GM21526 (cell line): ENCODE data around the gene PPIC.
A peak's percentile ranks its signal among the peaks of the same experiment; 100 is the strongest.
"Not testable (repeated sequence)": the region's sequence is repeated elsewhere in the genome, so short reads cannot be mapped to it uniquely, and the experiment has no call there.

ENCODE experiments used
- ATAC-seq: cut with Tn5 transposase; IDR thresholded peaks from one replicate; pipeline ENCODE4 v1.9.1; 2021; ENCODE audit warnings: moderate library complexity; ENCODE audit not compliant: unreplicated experiment, low FRiP score

Gene PPIC

DNA sequence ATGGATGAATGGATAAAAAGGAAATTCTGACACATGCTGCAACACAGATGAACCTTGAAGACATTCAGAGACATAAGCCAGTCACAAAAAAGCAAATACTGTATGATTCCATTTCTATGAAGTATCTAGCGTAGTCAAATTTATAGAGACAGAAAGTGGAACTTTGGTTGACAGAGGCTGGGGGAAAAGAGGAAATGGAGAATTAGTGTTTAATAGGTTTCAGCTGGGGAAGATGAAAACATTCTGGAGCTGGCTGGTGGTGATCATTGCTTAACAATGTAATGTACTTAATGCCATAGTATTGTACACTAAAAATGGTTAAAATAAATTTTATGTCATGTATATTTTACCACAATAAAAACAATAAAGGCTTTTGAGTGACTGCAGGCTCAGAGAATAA, 24.2 kb downstream of the PPIC start:
- no peak for ATAC-seq

GRCh38 chr5:123007754-123008153, 28.8 kb downstream of the PPIC start:
- ATAC-seq = no peak

- ATAC-seq = no peak
Observed at GRCh38 chr5:123007182-123007581, 29.3 kb downstream of the PPIC start.

DNA sequence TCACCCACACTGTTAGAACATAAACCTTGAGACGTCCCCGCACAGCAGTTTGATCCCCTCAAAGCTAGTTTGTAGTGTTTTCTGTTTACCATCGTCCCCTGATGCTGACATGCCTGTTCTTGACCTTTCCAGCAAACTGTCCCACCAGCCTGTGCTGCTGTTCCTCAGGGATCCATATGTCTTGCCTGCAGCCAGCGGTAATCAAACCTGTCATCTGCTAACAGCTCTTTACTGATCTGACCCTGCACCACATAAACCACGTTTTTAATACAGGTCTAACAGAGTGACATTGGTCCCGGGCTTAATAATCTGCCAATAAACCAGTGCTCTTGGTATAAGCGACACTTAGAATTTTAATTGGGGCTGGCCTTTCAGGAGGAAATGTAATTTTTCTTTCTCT, 34.7 kb downstream of the PPIC start:
- no peak for ATAC-seq

GRCh38 chr5:123000731-123001130, 35.8 kb downstream of the PPIC start:
- no peak for ATAC-seq

DNA sequence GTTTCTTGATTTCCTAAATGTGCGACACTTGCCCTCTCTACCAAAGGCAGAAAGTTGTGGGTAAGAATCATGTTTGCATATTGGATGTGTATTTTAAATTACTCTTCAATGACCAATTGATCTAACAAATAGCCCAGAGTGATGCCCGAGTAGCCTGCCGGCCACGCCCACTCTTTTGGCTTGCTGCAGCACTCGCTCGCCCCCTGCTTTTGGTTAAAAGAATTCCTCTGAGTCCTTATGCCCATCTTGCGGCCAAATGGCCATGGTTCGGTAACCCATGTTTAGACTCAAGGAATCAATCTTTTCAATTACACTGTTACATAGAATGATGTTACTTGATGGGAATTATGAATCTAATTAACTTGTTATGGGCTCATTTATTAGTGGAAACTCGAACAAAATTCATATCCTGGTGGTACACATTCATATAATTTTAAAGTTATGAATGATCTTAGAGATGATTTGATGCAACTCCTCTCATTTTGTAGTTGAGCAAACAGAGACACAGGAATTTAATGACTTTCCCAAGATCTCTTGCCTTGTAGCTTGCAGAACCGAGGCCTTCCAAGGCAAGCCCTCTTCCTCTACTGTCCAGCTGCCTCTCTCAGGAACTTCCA, 36.5 kb downstream of the PPIC start:
- ATAC-seq = peak; percentile 99

GRCh38 chr5:122997294-122997693, 39.2 kb downstream of the PPIC start:
- no peak for ATAC-seq

GRCh38 chr5:122996091-122996490, 40.4 kb downstream of the PPIC start:
- no peak for ATAC-seq

- peak; percentile 96 for ATAC-seq
Observed at GRCh38 chr5:122985954-122986721, 50.4 kb downstream of the PPIC start.

DNA sequence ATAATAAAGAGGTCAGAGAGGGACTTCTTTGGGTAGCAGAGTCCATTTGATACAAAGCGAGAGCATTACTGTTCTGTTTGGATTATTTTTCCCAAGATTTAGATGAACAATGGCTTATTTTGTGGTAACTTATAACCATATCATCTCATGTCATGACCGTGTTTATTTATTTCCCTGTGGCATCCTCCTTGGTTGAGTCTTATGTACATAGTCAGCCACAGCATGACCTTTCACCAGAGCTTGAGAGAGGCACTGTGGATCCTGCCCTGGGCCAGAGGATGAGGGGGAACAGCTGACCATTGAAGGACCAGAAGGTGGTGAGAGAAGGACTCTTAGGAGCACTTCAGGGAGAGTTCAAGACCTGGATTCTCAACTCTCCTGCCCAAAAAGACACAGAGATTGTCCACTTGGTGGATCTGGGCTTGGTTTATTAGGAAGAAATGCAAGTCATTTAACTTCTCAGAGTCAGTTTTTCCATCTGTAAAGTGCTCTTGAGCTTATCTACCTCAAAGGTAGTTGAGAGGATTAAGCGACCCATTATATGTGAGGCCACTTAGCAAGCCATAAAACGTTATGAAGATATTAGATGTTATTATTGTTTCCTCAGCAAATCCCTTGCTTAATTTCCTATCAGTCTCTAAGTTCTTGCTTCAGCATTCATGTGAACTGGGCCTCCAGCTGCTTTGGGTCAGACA, 51.4 kb downstream of the PPIC start:
- no peak for ATAC-seq

GRCh38 chr5:122984425-122984824, 52.1 kb downstream of the PPIC start:
- no peak for ATAC-seq

DNA sequence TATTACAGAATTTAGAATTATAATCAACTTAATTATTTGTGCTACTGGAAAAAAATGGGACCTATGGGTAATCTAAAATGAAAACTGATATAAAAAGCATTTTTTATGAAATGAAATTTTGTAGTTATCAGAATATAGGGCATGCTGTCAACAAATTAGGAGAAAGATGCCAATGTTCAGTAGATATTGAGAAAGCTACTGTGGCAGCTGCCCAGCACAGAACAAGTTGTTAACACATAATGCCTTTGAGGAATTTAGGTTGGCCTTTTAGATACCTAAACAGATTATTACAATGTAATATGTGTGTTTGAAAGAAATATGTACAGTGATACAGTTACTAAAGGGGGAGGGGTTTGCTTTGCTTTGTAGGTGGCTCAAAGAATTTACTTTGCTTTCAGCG, 54.1 kb downstream of the PPIC start:
- no peak for ATAC-seq

DNA sequence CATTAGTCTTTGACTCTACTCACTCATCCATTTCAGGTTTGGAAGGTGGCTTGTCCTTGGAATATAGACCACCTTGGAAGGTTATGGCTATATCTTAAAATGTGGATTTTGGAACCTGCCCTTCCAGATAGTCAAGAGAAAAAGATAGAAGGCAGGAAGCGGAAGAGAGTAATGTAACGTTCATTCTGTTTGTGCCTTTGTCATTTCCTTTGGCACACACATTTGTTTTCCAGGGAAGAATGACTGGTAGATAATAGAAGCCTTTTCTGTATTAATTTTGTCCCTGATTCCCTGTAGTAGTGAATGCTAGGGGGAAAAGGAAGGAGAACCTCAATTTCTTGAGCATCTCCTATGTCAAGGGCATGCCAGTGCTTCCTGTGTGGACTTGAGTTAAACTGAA, 54.7 kb downstream of the PPIC start:
- no peak for ATAC-seq

GRCh38 chr5:122978644-122979297, 57.8 kb downstream of the PPIC start:
- no peak for ATAC-seq

- ATAC-seq = no peak
Observed at GRCh38 chr5:122978068-122978467, 58.5 kb downstream of the PPIC start.

- no peak for ATAC-seq
Observed at GRCh38 chr5:122977319-122977718, 59.2 kb downstream of the PPIC start.

DNA sequence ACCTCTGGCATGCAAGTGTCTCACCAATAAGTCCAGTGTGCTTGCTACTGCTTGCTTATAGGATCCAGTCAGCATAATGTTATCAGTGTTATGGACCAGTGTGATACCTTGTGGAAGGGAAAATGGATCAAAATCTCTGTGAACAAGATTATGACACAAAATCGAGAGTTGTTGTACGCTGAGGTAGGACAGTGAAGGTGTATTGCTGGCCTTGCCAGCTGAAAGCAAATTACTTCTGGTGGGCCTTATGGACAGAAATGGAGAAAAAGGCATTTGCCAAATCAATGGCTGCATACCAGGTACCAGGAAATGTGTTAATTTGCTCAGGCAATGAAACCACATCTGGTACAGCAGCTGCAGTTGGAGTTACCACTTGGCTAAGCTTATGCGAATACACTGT, 62.3 kb downstream of the PPIC start:
- not testable (repeated sequence) for ATAC-seq

GRCh38 chr5:122973759-122974158, 62.8 kb downstream of the PPIC start:
- not testable (repeated sequence) for ATAC-seq
